GM19035 (cell line): ENCODE measurements around the gene PIGZ.

Experiments
- ATAC-seq: cut with Tn5 transposase; IDR thresholded peaks from one replicate; pipeline ENCODE4 v1.9.1; 2021; ENCODE audit not compliant: unreplicated experiment

PIGZ gene

DNA sequence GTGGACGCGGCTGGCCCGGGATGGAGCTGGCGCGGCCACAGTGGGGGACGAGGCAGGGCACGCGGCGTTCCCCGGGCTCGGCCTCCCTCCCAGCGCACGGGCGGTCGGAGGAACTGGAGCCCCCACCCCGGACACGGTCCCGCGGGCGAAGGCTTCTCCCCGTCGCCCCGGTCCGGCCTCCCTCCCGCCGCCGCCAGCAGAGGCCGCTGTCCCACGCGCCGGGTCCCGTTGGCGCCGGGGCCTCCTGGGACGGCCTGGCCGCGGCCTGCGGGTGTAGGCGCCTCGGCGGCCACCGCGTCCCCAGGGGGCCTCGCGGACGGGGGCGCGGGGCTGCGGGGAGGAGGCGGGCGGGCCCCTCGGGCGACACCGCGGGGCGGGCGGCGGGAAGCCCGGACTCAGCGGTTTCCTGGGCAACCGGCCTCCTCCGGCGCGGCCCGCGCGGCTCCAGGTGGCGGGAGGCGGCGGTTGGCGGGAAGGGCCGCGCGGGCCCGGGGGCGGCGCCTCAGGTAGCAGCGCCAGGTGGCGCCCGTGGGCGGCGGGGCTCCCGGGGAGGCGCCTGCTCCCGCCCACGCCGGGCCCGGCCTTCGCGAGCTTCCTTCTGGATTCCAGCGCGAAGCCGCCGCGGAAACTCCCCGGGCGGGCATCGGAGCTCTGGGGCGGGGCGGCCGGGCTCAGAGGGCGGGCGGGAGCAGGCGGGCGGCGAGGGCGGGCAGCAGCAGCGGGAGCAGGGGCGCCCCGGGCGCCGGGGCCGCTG is 34.2 kb upstream of the PIGZ start:
- peak; percentile 66 for ATAC-seq

DNA sequence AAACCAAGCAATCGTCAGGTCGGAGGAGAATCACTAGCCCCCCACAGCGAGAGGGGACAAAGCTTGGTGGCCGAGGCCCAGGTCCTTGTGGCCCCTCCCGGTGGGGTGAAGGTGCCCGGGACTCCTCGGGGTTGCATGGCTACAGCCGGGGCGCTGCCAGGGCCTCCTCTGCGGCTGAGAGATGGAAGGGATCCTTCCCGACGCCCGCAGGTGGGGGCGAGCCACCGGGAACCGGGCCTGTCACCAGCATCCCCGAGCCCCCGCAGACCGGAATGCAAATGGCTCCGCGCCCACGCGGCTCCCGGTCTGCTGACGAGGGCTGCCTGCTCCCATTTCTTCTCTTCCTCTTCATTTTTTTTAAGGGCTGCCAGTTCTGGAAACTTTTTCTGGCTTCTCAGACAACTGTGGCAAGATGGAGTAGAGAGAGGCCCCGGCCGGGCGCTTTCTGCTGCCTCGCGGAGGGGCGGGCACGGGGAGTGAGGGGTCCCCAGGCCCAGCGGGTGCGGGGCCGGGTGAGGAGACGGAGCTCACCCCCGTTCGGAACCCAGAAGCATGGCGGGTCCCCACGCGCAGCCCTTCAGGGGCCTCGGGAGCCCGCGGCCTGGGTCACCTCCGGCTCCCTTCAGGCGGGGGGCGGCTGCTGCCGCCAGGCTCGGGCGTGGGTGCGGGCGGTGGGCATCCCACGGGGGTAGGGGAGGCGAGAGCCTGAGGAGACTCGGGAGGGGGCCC is 33.5 kb upstream of the PIGZ start:
- ATAC-seq, result peak; percentile 18

- ATAC-seq, result no peak
Observed at GRCh38 chr3:197001106-197001971, 32.7 kb upstream of the PIGZ start.

DNA sequence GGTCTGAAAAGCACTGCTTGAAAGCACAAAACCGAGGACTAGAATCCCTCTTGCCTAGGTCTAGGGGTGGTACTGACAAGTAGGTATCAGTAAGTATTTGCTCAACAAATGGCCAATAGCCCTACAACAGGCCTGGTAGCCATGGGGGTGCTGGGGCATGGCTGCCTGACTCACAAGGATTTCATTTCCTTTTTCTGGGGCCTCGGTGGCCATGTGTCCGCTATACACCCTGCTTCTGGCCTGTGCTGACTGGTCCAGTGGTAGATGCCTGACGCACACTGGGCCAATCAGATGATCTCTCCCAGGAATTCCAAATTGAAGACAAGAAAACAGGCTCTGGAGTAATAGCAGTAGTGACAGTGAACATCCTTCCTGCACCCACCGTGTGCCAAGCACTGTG is 31.6 kb upstream of the PIGZ start:
- no peak for ATAC-seq

DNA sequence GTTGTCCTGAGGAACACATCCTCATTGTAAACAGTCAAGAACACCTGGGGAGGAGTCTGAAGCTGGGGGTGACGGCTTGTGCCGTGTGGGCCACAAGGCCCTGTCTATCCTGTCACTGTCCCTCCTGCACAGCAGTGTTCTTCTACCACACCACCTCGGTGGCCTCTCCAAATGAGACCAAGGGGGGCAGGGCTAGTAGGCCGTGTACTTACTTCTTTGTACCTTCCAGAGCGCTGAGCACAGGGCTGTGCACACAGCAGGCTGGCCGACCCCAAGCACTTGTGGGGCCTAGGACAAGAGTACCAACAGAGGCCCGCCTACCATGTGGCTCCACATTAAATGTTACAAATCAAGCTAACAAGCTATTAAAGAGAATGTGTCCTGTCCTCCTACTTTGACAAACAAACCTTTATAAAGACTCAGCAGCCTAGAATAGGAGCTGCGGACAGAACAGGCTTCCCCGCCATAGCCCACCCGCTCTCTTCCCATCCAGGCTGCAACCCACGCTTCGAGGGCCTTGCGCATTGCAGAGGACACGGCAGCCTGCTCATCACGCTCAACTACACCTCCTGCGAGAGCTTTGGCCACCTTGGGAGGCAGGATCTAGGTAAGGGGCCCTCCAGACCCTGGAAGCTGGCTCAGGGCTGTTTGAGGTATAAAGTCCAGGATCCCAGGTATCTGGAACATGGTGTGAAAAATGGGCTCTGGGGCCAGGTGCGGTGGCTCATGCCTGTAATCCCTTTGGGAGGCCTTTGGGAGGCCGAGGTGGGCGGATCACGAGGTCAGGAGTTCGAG is 30.5 kb upstream of the PIGZ start:
- ATAC-seq, result no peak

- no peak for ATAC-seq
Observed at GRCh38 chr3:196997311-196997710, 28.7 kb upstream of the PIGZ start.

- ATAC-seq, result no peak
Observed at GRCh38 chr3:196996454-196997265, 28.0 kb upstream of the PIGZ start.

DNA sequence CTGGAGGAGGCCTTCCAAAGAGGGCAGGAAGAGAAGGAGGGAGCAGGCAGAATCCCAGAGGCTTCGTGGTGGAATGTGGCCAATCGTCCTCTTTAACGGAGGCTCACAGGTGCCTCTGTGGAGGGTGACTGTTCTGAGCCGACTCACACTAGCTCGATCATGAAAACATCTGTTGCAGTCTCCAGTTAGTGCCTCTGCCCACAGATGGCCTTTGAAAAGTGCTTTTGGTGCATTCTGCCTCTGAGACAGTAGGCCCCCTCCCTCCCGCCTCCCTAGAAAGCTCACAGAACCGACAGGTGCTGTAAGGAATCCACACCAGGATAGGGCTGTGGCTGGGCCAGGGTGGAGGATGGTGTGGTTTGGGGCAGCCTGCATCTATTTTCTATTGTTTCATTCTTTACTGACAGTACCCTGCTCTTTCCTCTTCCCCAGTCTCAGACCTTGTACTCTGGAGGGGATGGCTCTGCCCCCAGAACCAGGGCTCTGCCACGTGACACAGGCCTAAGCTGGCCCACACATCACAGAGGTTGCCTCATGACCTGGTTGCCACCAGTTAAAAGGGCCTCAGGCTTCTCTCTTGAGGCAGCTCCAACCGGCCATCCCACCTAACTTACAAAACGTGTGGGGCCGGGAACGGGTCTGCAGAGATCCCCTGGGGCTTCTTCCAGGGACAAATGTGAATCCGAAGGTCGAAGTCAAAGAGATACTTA is 27.2 kb upstream of the PIGZ start:
- no peak for ATAC-seq

GRCh38 chr3:196995027-196995426 is 26.4 kb upstream of the PIGZ start:
- ATAC-seq, result no peak

DNA sequence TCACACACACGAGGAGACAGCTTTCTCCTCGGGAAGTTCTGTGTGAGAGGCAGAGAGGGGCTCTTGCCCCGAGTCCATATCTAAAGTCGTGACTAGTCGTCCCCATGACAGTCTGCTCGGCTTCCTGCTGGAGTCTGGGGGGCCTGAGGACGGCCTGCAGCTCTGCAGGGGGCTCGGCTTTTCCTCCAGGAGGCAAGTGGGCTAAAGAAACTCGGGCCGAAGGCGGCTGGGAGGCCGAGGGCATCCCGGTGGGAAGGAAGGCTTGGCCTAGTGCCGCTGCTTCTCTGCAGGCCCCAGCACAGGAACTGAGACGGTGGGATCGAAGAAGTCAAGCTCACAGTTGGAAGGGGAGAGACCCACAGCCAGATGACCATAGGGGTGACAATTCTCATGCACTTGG is 25.4 kb upstream of the PIGZ start:
- no peak for ATAC-seq

DNA sequence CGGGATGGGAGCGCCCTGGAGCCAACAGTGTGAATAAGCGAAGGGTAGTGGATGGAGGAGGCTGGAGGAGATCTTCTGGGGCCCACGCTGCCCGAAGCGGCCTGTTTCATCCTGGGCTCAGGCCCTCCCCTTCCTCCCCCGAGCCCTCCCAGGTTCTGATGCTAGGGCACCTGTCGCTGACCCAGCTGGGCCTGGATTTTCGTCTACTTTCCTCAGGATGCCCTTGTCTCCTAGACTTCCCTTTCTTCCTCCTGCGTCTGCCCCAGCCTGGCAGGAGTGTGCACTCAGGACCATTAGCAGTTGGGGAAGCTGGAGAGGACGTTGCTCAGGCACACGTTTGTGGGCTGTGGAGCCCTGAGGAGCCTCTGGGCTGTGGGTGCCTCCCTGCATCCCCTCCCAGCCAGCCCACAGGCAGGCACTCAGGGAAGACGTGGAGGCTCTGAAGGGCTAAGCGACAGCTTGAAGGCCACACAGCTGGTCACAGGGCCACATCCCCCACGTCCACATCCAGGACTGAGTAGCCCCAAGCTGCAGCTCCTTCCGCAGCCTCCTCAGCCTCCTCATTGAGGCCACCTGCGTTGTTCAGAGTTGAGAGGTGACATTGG is 23.9 kb upstream of the PIGZ start:
- ATAC-seq, result no peak

DNA sequence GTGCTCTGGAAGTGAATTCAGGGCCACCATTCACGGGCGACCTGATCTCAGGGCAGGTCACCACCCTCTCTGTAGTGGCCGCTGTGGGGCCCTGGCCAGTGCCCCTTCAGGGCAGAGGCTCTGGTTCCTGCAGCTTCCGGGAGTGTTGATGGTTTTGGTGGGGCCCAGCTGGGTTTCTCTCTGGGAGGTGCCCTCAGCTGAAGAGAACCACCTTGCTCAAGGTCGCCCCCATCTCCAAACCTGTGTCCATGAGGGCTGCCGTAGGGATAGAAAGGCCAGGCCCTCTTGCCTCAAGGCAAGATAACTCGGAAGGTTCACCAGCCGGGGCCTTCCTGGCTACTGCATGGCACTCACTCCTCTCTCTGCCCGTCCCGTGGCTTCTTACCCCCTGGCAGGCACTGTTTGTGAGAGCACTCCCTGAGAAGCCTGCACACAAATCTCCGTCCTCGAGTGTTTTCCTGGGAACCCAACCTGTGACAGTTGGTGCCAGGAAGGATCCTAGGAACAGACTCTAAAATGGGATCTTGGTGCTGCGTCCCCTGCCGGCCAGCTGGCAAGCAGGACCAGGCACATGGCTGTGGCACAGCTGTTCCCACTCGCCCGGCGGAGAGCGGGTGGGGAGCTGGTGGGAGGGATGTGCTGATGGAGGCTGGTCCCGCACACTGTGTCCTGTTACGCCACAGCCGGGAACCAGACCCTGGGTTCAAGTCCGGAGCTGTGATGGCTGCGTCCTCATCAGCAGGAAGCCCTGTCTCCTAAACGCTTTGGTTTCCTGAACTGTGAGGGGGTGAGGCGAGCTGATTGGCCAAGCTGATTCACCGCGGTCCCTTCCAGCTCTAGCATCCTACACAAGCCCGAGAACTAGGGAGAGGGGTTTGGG is 23.2 kb upstream of the PIGZ start:
- ATAC-seq, result no peak

DNA sequence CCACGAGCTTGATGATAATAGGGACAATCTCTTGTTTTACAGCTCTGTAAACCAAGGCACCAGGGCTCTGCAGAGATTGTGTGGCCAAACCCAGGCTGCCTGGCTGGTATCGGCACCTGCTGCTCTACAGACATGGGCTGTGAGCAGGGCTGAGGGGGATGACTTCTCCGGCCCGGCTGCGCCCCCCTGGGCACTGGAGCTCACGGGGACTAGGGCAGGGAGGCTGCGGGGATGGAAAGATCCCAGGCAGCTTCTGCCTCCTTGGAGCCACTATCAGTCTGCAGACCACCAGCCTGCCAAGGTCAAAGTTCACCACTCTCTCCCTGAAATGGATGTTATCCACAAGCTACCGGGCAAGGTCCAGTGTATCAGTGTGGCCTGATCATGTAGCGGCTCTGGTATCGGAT is 22.0 kb upstream of the PIGZ start:
- no peak for ATAC-seq

DNA sequence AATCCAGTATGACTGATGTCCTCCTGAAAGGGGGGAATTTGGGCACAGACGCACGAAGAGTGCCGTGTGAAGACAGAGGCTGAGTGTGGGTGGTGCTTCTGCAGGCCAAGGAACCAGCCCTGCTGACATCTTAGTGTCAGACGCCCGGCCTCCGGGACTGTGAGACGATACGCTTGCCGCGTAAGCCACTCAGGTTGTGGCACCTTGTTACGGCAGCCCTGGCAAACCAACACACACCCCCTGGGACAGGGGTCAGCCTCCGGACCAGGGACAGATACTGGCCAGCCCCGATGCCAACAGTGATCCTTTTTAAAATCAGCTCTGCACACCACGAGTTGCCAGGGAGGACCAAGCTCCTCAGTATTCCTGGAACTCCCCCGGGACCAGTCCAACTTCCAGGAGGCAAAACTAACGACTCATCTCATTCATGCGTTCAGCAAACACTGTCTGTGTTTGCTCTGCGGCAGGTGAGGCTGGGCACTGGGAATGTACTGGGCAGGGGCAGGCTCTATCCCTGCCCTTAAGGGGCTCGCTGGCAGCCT is 21.2 kb upstream of the PIGZ start:
- ATAC-seq, result no peak

- no peak for ATAC-seq
Observed at GRCh38 chr3:196988241-196989029, 19.8 kb upstream of the PIGZ start.

- no peak for ATAC-seq
Observed at GRCh38 chr3:196987022-196987421, 18.4 kb upstream of the PIGZ start.
